Head of caudate nucleus (tissue), 42 donors: Measurements from ENCODE around the gene GNE.
"Not testable (repeated sequence)": the region's sequence is repeated elsewhere in the genome, so short reads cannot be mapped to it uniquely, and the experiment has no call there.

ENCODE experiments used
- DNase-seq, 42 donors: peaks; one replicate each; pipeline versions ENCODE4 v3.0.0 to v3.0.0-alpha.2; 2020 to 2021; ENCODE audit warnings: mixed read lengths in 7 of 42
- intact Hi-C: fragments of 100-400 bp; cut with DNase I; formaldehyde crosslinking; loops from one replicate; pipeline ENCODE4 v1.15.0; 2022

GNE gene

GRCh38 chr9:36258208-36258995, at the start of gene GNE:
GNE (minus strand) TSS chr9:36258448; CDS start chr9:36249355, 9,093 bp downstream.
- peak; percentile 95 to 100 (median 100) for DNase-seq
- intact Hi-C loops, result loop anchor here (2.0 kb wide), 1 partner anchor 68 kb away; the partner anchor contains the start of gene CLTA

- intact Hi-C loops, result no loop called here
- DNase-seq, result no peak
These were observed 48.4 kb upstream of the GNE start for GRCh38 chr9:36306471-36307306.

- intact Hi-C loops, result not testable (repeated sequence)
These were observed 46.1 kb upstream of the GNE start for GRCh38 chr9:36304366-36304765.

GRCh38 chr9:36301227-36301626, 43.0 kb upstream of the GNE start:
- intact Hi-C loops, result no loop called here
- no peak for DNase-seq

More at GRCh38 chr9:36304366-36304765, 46.1 kb upstream of the GNE start:
- not testable (repeated sequence) for DNase-seq

GRCh38 chr9:36298566-36298965, 40.3 kb upstream of the GNE start:
- intact Hi-C loops, result no loop called here

GRCh38 chr9:36297798-36298197, 39.5 kb upstream of the GNE start:
- intact Hi-C loops, result no loop called here
- no peak for DNase-seq

More at GRCh38 chr9:36298566-36298965, 40.3 kb upstream of the GNE start:
- no peak for DNase-seq

DNA sequence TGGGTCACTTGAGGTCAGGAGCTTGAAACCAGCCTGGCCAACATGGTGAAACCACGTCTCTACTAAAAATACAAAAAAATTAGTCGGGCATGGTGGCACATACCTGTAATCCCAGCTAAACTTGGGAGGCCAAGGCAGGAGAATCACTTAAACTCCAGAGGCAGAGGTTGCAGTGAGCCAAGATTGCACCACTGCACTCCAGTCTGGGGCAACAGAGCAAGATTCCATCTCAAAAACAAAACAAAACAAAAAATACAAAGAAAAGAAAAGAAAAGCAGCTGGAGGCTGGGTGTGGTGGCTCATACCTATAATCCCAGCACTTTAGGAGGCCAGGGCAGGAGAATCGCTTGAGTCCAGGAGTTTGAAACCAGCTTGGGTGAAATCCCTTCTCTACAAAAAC, 36.7 kb upstream of the GNE start:
- DNase-seq, intact Hi-C loops: not testable (repeated sequence)

GRCh38 chr9:36293918-36294317, 35.7 kb upstream of the GNE start:
- no peak for DNase-seq
- intact Hi-C loops, result no loop called here

DNA sequence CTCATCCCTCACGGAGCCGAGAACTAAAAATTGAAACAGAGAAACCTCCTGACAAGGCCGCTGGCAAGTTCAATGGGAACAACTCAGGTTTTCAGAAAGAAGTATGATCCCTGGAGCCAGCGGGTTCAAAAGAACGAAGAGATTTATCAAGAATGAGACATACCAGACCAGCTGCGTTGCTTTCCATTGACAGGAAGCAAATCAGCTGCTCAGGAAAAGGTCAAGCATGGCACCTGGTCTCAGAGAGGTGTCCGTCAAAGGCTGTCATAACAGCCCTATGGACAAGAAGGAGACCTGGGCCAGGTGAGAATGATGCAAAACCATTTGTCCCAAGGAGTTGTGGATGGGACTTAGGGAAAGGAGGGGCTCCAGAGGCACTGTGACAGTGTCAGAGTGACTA, 34.9 kb upstream of the GNE start:
- intact Hi-C loops, result no loop called here
- no peak for DNase-seq

DNA sequence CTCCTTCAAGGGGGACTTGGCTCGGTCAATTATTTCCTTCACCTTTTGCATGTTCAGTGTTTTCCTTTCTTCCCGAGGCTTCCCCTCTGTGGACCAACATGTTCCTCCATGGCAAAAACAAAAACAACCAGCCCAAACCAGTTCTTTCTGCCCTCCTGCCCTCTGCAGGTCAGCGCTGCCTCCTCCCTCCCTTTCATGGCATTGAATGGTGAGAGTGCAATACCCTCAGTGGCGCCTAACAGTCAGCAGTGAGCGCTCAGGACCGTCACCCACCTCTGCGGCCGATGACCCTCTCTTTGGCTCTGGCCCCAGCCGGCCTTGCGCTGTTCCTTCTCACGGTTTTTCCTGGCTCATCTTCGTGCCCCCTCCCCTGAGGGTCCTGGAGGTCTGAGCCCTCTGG, 34.4 kb upstream of the GNE start:
- intact Hi-C loops, result no loop called here
- no peak for DNase-seq

DNA sequence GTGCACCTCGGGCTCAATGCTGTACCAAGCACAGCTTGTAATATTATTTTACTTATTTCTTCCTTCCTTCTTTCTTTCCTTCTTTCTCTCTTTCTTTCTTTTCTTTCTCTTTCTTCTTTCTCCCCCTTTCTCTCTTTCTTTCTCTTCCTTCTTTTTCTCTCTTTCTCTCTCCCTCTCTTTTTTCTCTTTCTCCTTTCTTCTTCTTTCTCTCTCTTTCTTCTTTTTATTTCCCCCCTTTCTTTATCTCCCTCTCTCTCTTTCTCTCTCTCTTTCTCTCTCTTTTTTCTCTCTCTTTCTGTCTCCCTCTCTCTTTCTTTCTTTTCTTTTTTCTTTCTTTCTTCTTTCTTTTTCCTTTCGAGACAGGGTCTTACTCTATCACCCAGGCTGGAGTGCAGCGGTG, 32.7 kb upstream of the GNE start:
- no peak for DNase-seq
- intact Hi-C loops, result no loop called here

GRCh38 chr9:36289836-36290435, 31.7 kb upstream of the GNE start:
- intact Hi-C loops, result no loop called here
- DNase-seq, result no peak

DNA sequence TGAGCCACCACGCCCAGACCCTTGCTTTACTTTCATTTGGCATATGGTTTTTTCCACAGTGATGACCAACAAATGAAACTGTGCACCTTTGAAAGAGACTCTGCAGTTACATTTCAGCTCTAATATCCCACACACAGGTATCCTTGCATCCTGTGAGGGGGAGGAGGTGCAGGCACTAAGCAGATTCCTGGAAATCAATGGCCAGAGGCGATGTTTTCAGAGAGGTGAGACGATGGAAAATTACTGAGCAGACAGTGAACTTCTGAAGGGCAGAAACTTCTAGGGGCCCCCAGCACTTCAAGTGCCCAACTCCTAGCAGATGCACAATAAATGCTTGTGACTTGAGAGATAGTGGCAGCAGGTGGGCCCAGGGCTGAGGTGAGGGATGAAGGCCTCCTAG, 29.8 kb upstream of the GNE start:
- intact Hi-C loops, result no loop called here
- no peak for DNase-seq

DNA sequence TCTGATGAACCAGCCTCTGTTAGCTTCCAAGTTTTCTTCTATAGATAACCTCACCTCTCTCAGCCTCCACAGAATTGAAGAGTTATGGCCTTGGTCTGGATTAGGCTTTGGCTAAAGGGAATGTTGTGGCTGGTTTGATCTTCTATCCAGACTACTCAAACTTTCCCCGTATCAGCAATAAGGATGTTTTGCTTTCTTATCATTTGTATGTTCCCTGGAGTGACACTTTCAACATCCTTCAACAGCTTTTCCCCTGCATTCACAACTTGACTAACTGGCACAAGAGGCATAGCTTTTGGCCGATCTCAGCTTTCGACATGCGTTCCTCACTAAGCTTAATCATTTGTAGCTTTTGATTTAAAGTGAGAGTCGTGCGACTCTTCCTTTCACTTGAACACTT, 28.1 kb upstream of the GNE start:
- no peak for DNase-seq
- intact Hi-C loops, result no loop called here

- DNase-seq, result no peak
- intact Hi-C loops, result no loop called here
These were observed 26.0 kb upstream of the GNE start for GRCh38 chr9:36284226-36284625.

DNA sequence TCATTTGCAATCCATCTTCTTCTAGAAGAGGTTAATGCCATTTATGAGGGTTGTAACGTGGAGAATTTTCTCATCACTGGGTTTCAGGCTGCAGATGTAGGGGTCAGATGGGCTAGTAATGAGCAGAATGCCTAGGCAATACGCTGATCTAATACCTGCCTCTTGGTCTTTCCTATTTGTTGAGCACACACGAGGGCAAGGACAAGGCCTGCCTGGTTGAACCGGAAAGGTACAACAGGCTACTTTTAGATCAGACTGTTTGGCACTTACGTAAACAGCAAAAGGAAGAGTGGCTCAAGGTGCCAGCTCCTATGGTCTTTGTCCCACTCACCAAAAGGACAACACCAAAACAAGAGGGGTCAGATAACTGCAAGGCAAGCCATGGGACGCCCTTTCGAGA, 24.0 kb upstream of the GNE start:
- intact Hi-C loops, result no loop called here
- no peak for DNase-seq

DNA sequence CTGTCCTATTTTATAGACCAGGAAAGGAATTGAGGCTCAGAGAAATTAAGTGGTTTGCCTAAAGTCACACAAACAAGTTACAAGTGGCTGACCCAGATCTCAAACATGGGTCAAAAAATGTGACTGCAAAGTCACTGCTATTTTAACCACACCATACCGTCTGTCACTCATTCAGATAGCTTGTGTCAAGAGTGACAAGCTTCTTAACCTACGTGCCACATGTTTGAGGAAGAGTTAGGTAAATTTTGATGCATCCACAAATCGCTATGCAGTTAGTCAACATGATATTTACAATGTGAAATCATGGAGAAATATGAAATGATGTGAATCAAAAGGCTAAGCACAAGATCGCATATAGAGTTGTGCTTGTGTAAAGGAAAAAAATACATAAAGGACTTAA, 22.7 kb upstream of the GNE start:
- intact Hi-C loops, result no loop called here
- no peak for DNase-seq

DNA sequence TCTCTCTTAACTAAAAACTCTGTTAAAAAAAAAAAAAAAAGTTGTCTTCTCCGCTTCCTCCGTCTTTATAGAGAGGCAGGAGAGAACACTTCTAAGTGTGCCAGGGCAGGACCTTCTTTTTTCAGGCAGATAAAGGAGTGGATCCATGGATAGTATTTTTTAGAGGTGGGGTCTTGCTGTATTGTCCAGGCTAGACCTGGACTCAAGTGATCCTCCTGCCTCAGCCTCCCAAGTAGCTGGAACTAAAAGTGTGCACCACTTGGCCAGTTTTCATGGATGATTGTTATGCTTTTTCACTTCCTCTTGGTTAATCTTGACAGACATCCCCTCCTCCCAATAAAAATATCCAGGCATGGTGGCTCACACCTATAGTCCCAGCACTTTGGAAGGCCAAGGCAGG, 20.0 kb upstream of the GNE start:
- DNase-seq, result no peak
- intact Hi-C loops, result no loop called here

DNA sequence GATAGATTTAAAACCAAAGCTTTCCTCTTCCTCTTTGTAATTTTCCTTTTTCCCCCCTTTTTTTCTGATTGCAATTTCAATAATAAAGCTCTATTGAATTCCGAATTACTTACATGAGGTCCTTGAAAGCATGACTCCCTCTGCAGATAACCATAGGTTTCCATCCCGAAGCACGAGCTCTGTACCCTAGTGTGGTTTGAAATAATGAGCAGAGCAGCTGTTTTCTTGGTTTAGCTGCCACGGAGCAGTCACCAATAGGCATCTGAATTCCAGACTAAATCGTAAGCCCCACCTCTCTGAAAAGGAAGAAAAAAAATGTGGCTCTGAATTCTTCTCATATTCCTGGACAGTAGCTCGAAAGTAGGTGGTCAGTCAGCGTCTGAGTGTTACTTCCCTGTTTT, 18.5 kb upstream of the GNE start:
- DNase-seq, result no peak
- intact Hi-C loops, result no loop called here

DNA sequence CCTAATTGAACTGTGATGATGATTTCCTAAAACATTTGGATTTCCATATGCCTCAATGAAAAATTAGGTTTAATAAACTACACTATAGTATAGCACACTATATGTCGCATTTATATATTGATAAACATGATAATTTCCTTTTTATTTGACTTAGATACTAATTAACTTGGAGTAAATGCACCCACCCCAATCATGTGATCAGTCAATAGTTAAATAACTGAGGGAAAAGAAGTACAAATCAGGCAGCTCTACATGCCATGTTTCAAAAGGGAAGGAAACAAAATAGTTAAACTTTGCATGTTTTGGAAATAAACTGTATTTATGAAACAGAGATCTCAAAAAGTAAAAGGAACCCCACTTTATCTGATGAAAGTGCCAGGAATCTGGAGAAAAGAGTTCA, 18.0 kb upstream of the GNE start:
- DNase-seq, result no peak
- intact Hi-C loops, result no loop called here
